Ovary (tissue), 9 donors: ENCODE results near the gene SYT11. TPM values are rescaled to one million over a fixed set of nuclear protein-coding genes. Genes with fewer than 3 reads are reported as not detected.

ENCODE experiments used
- DNase-seq, 5 donors: peaks; one replicate each; pipeline ENCODE4 v3.0.0-alpha.2; 2019 to 2020
- H3K27ac ChIP-seq, 2 donors: fragments of 200-600 bp; one replicate each; pipeline versions ENCODE4 v1.5.1 to v1.8.0; 2019 to 2022
- H3K27me3 ChIP-seq: fragments of 200-600 bp; one replicate; pipeline ENCODE4 v1.8.0; 2022
- H3K36me3 ChIP-seq: fragments of 200-600 bp; sonication (generic); one replicate; pipeline ENCODE4 v1.5.1; 2019
- H3K4me1 ChIP-seq: one replicate; pipeline ENCODE4 v1.8.1; 2013; ENCODE audit warnings: mild to moderate bottlenecking, moderate library complexity; ENCODE audit not compliant: insufficient read depth
- H3K4me3 ChIP-seq: fragments of 200-600 bp; sonication (generic); one replicate; pipeline ENCODE4 v1.5.1; 2017
- H3K9me3 ChIP-seq, 2 donors: fragments of 200-600 bp in 1 of 2; sonication (generic) in 1 of 2; one replicate each; pipeline versions ENCODE4 v1.5.1 to v1.8.1; 2013 to 2019; ENCODE audit warnings: mild to moderate bottlenecking in 1 of 2, moderate library complexity in 1 of 2
- CTCF ChIP-seq, 3 donors: fragments of 450-650 bp in 2 of 3; fragments of 200-600 bp in 1 of 3; IDR thresholded peaks; one replicate each; pipeline versions ENCODE4 v1.5.1 to v1.8.0; 2016 to 2022; ENCODE audit warnings: antibody characterized with exemption in 3 of 3, mild to moderate bottlenecking in 1 of 3
- EP300 ChIP-seq: sonication (generic); formaldehyde crosslinking; IDR thresholded peaks from one replicate; pipeline ENCODE4 v1.6.1; 2017; ENCODE audit warnings: antibody characterized with exemption
- POLR2A ChIP-seq: fragments of 450-650 bp; IDR thresholded peaks from one replicate; pipeline ENCODE4 v1.6.1; 2017; ENCODE audit warnings: antibody characterized with exemption, mild to moderate bottlenecking, moderate library complexity
- WGBS, 3 donors: extraction: QIAGEN DNeasy Blood & Tissue Kit in 1 of 3; methylation state at CpG; one replicate each; pipeline versions ENCODE4 v1.1.5 to v1.1.7; 2013 to 2017; 5-methylcytosine and 5-hydroxymethylcytosine counted together
- intact Hi-C, 4 donors: fragments of 100-400 bp; cut with DNase I; formaldehyde crosslinking; loops; one replicate each; pipeline versions ENCODE4 v1.11.0 to v1.15.1; 2022 to 2023
- polyA plus RNA-seq, 2 donors: library from polyadenylated mRNA; stranded (reverse); fragments of 200-250 nt in 1 of 2; fragments of 350-450 nt in 1 of 2; fragmentation: Illumina TruSeq in 1 of 2; extraction: RNeasy Lipid Tissue Mini Kit (QIAGEN cat#74804) in 1 of 2; gene quantifications; one replicate each; pipeline ENCODE4 v1.2.3, GENCODE V29; 2013 to 2014
- total RNA-seq, 7 donors: library from RNA; depleted of rRNA in 2 of 7; stranded (reverse); fragments of >200 nt in 2 of 7; fragmentation: NEBNext Ultra II Directional in 3 of 7; extraction: Animal tissue kit (Norgen Biotek cat#: 25700) in 3 of 7; gene quantifications; one replicate each; pipeline versions ENCODE4 v1.1.0 to v1.2.4, GENCODE V29; 2016 to 2023
- donor health status: DM: no; HTN: no; CAD: no; lungs with moderate emphysema.
- donor health status: DM: no; HTN: no; CAD: no.
- donor health status: Bipolar disorder and iron deficiency.
- donor health status: DM: yes; HTN: yes; CAD: no.
- donor health status: DM: no; HTN: no; CAD: no.
- donor health status: DM: yes; HTN: yes; CAD: no.

The SYT11 gene
- total and polyA plus RNA-seq, 9 donors, result 10.1 to 48.9 (median 19.7) TPM

GRCh38 chr1:155859881-155860871 lies 809 bp downstream of the SYT11 start:
- Histone ChIP-seq H3K4me3 (peak overlapping the region; percentile 39), H3K27me3 (no peaks in the 10 kb centered on the region), H3K9me3 (no peaks in the 10 kb centered on the region), H3K4me1 (peaks cover 7% of the 10 kb centered on the region), H3K36me3 (no peaks in the 10 kb centered on the region), H3K27ac (peak overlapping the region; percentile 88 to 89)
- TF ChIP-seq EP300, result no peak
- TF ChIP-seq CTCF (IDR thresholded peaks at IDR 0.05), result peak in 1 of 3 donors; percentile 15
- peak; percentile 47 for TF ChIP-seq POLR2A
- intact Hi-C loops, result loop anchor here in 1 of 4 donors (5.0 kb wide), 1 partner anchor 117 kb away; the partner anchor contains the start of gene ARHGEF2
- peak; percentile 88 to 92 (median 90) for DNase-seq
- 1 to 2% (median 2%) methylated on average over 35 of the region's 35 CpGs for WGBS, 3 donors

GRCh38 chr1:155860970-155861510 lies 1.7 kb downstream of the SYT11 start:
- intact Hi-C loops, result loop anchor here in 1 of 4 donors (5.0 kb wide), 1 partner anchor 116 kb away; the partner anchor contains the start of gene ARHGEF2
- peaks cover 7% of the 10 kb centered on the region for H3K4me1 ChIP-seq
- H3K27me3 ChIP-seq, result no peaks in the 10 kb centered on the region
- H3K9me3 ChIP-seq, result no peaks in the 10 kb centered on the region
- DNase-seq, result no peak
- WGBS, 3 donors, result 33 to 55% (median 42%) methylated on average over 2 of the region's 2 CpGs
- no peak for TF ChIP-seq CTCF (IDR thresholded peaks at IDR 0.05)
- no peak for TF ChIP-seq POLR2A
- no peak for TF ChIP-seq EP300
- H3K27ac ChIP-seq, result peak overlapping the region; percentile 88 to 89
- H3K4me3 ChIP-seq, result peak overlapping the region; percentile 39
- H3K36me3 ChIP-seq, result no peaks in the 10 kb centered on the region

DNA sequence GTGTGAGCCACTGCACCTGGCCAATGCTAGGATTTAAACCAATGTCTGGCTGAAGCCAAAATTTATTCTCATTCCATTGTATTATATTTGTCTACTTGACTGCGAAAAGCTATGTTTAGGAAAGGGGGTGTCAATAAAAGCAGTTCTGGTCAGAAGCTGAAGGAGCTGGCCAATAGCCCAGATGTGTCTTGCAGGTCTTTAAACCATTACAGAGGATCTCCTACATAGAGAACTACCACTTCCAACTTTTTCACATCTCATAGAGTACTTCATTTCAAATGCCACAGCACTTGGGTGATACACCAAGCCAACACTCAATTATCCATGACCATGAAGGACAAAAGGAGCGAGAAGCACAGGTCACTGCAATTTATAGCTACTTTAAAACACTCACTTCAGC lies 2.5 kb downstream of the SYT11 start:
- Histone ChIP-seq H3K4me1 (peaks cover 4% of the 10 kb centered on the region), H3K4me3 (no peak overlapping the region), H3K27me3 (no peaks in the 10 kb centered on the region), H3K27ac (no peak overlapping the region), H3K36me3 (no peaks in the 10 kb centered on the region), H3K9me3 (no peaks in the 10 kb centered on the region)
- no peak for DNase-seq
- intact Hi-C loops, result loop anchor here in 1 of 4 donors (5.0 kb wide), 1 partner anchor 115 kb away; the partner anchor contains the start of gene ARHGEF2
- TF ChIP-seq CTCF (IDR thresholded peaks at IDR 0.05) (no peak), EP300 (no peak), POLR2A (no peak)
- WGBS, 3 donors, result 96 to 99% (median 97%) methylated on average over 2 of the region's 2 CpGs

- intact Hi-C loops, result loop anchor here in 1 of 4 donors (5.0 kb wide), 1 partner anchor 113 kb away; the partner anchor contains the start of gene ARHGEF2
- TF ChIP-seq POLR2A (no peak), CTCF (IDR thresholded peaks at IDR 0.05) (no peak), EP300 (no peak)
Measured at GRCh38 chr1:155864393-155864792, 5.0 kb downstream of the SYT11 start.

More at GRCh38 chr1:155864393-155864792, 5.0 kb downstream of the SYT11 start:
- no peak for DNase-seq
- Histone ChIP-seq H3K9me3 (no peaks in the 10 kb centered on the region), H3K27ac (no peak overlapping the region), H3K4me3 (no peak overlapping the region), H3K27me3 (no peaks in the 10 kb centered on the region), H3K4me1 (no peaks in the 10 kb centered on the region), H3K36me3 (no peaks in the 10 kb centered on the region)
